Activated naive CD4-positive, alpha-beta T cell treated with anti-CD3 and anti-CD28 coated beads, Interleukin-2, amount 50 U/mL, for 24 hours (primary cell): ENCODE measurements around the gene ARMC8.
A peak's percentile ranks its signal among the peaks of the same experiment; 100 is the strongest.

Source experiments
- H3K27ac Mint-ChIP-seq: one replicate; pipeline ENCODE4 v1.8.0; 2021; ENCODE audit warnings: mild to moderate bottlenecking, mixed read lengths
- H3K27me3 Mint-ChIP-seq: one replicate; pipeline ENCODE4 v1.8.0; 2021; ENCODE audit warnings: mixed read lengths
- H3K36me3 Mint-ChIP-seq: one replicate; pipeline ENCODE4 v1.8.0; 2021; ENCODE audit warnings: mixed read lengths
- H3K4me1 Mint-ChIP-seq: one replicate; pipeline ENCODE4 v1.8.0; 2021; ENCODE audit warnings: mixed read lengths
- H3K4me3 Mint-ChIP-seq: one replicate; pipeline ENCODE4 v1.8.0; 2021; ENCODE audit warnings: mild to moderate bottlenecking, mixed read lengths
- H3K9me3 Mint-ChIP-seq: one replicate; pipeline ENCODE4 v1.8.0; 2021; ENCODE audit warnings: mixed read lengths

The ARMC8 gene

DNA sequence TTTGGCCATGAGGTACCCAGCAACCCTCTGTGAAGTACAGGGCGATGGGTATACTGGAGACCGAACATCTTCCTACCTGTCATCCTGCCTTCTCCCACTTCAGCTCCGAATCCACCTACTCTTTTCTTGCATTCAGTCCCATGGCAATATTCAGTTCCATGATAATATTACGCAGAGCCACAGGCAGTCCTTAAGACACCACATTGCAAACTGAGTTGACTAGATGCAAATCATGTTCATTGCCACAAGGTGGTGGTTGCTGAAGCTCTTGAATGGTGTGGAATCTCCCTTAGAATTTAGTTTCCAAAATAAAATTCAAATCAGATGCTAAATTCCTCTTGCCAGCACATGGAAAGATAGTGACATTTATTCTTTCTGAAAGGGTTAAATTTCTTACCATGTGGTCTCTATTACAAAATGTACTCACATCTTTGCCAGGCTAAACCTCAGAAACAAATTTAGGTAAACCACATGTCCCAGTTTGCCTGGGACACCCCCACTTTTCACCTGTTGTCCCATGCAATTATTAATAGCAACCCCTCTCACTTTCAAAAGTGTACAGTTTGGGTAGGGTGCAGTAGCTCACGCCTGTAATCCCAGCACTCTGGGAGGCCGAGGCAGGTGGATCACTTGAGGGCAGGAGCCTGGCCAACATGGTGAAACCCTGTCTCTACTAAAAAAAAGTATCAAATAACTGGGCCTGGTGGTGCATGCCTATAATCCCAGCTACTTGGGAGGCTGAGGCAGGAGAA lies 144.2 kb downstream of the ARMC8 start:
- Mint-ChIP-seq H3K4me3 (no peak overlapping the region), H3K9me3 (no peaks in the 10 kb centered on the region), H3K27ac (peak overlapping the region; percentile 17), H3K4me1 (peaks cover 33% of the 10 kb centered on the region), H3K27me3 (no peaks in the 10 kb centered on the region), H3K36me3 (no peaks in the 10 kb centered on the region)

- Mint-ChIP-seq H3K4me1 (peaks cover 32% of the 10 kb centered on the region), H3K4me3 (no peak overlapping the region), H3K9me3 (no peaks in the 10 kb centered on the region), H3K27me3 (no peaks in the 10 kb centered on the region), H3K27ac (no peak overlapping the region), H3K36me3 (no peaks in the 10 kb centered on the region)
Measured at GRCh38 chr3:138332472-138333073, 145.5 kb downstream of the ARMC8 start.

GRCh38 chr3:138334608-138335007 lies 147.5 kb downstream of the ARMC8 start:
- Mint-ChIP-seq H3K4me3 (no peak overlapping the region), H3K27ac (no peak overlapping the region), H3K27me3 (no peaks in the 10 kb centered on the region), H3K9me3 (no peaks in the 10 kb centered on the region), H3K36me3 (no peaks in the 10 kb centered on the region), H3K4me1 (peaks cover 18% of the 10 kb centered on the region)

- H3K4me1 Mint-ChIP-seq: peaks cover 7% of the 10 kb centered on the region
- H3K9me3 Mint-ChIP-seq: no peaks in the 10 kb centered on the region
- no peak overlapping the region for H3K4me3 Mint-ChIP-seq
- no peak overlapping the region for H3K27ac Mint-ChIP-seq
- no peaks in the 10 kb centered on the region for H3K27me3 Mint-ChIP-seq
- H3K36me3 Mint-ChIP-seq: no peaks in the 10 kb centered on the region
Measured at GRCh38 chr3:138336454-138336999, 149.4 kb downstream of the ARMC8 start.

DNA sequence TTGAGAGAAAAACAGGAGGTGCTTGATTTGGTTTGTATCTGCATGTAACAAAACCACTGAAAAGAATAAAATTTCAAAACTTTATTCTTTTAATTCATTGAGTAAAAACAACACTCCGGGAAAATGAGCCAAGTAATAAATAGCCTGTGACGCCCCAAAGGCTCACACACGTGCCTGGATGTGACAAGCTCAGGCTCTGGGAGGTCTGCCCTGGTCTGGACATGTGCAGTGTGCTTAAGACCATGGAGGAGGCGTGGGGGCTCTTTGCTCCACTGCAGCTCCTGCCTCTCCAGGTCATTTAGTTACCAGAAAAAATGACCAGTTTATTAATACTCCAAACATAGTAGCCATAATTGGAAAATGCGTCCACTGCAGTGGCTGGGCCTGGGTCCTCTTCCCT lies 151.1 kb downstream of the ARMC8 start:
- Mint-ChIP-seq H3K27ac (no peak overlapping the region), H3K4me1 (no peaks in the 10 kb centered on the region), H3K9me3 (no peaks in the 10 kb centered on the region), H3K27me3 (no peaks in the 10 kb centered on the region), H3K4me3 (no peak overlapping the region), H3K36me3 (no peaks in the 10 kb centered on the region)

GRCh38 chr3:138338811-138339210 lies 151.7 kb downstream of the ARMC8 start:
- no peaks in the 10 kb centered on the region for H3K9me3 Mint-ChIP-seq
- no peaks in the 10 kb centered on the region for H3K4me1 Mint-ChIP-seq
- no peaks in the 10 kb centered on the region for H3K27me3 Mint-ChIP-seq

DNA sequence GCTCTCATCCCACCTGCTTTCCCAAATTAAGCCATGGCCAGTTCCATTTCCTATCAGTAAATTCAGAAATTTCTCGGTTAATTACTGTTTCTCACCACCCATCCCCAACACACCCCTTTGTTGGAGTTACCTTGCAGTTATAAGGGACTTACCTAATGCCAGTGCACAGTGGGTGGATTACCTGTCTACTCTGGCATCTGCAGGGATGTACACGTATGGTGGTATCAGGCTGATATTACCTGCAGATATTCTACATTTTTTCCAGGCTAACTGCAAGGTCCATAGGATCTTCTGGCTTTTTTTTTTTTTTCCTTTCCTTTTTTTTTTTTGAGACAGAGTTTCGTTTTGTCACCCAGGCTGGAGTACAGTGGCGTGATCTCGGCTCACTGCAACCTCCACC lies 153.4 kb downstream of the ARMC8 start:
- H3K4me3 Mint-ChIP-seq: no peak overlapping the region
- no peak overlapping the region for H3K27ac Mint-ChIP-seq
- no peaks in the 10 kb centered on the region for H3K4me1 Mint-ChIP-seq
- no peaks in the 10 kb centered on the region for H3K9me3 Mint-ChIP-seq
- H3K27me3 Mint-ChIP-seq: no peaks in the 10 kb centered on the region
- no peaks in the 10 kb centered on the region for H3K36me3 Mint-ChIP-seq

More at GRCh38 chr3:138338811-138339210, 151.7 kb downstream of the ARMC8 start:
- no peaks in the 10 kb centered on the region for H3K36me3 Mint-ChIP-seq
- H3K27ac Mint-ChIP-seq: no peak overlapping the region
- no peak overlapping the region for H3K4me3 Mint-ChIP-seq

DNA sequence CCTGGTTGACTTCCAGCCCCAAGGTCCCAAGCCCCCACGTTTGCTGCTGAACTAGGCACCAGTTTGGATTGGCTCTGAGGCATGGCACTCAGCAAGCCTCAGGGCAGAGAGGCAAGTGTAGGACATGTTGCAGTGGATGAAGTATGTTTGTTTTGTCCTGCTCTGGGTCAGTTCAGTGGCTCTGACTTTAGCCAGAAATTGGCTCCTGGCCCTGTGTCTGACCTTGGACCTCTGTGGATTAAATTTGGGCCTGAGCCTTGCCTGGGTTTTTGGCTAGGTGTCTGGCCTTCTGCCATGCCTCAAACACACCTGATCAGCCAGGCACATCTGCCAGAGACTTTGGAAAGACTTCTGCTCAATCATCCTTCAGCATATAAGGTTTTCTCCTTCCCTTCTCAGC lies 157.7 kb downstream of the ARMC8 start:
- Mint-ChIP-seq H3K27ac (no peak overlapping the region), H3K4me3 (no peak overlapping the region), H3K27me3 (peaks cover 13% of the 10 kb centered on the region), H3K36me3 (no peaks in the 10 kb centered on the region), H3K4me1 (peaks cover 8% of the 10 kb centered on the region), H3K9me3 (no peaks in the 10 kb centered on the region)
